Glomerular visceral epithelial cell (primary cell): ENCODE results near the gene ADAMTS12.

ENCODE experiments used
- DNase-seq: peaks from one replicate; pipeline ENCODE4 v3.0.0-alpha.2; 2016; ENCODE audit errors: extremely low spot score

Gene ADAMTS12

DNA sequence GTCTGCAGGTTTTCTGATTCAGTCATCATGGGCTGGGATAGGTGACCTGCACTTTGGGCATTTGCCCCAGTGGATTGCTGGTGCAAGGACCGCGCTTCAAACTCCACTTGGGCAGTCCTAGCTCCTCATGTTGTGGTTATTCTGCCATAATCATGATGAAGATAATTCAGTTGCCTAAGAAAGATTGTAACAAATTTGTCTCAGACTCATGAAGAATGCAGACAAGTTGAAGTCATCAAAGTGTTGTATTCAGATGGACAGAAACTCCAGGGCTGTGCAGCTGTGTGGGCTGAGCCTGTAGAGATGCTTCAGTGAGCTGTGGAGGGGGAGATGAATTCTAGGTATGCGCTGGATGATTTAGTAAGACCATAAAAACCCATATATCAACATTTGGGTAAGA lies 412.5 kb downstream of the ADAMTS12 start:
- DNase-seq = peak; percentile 55

DNA sequence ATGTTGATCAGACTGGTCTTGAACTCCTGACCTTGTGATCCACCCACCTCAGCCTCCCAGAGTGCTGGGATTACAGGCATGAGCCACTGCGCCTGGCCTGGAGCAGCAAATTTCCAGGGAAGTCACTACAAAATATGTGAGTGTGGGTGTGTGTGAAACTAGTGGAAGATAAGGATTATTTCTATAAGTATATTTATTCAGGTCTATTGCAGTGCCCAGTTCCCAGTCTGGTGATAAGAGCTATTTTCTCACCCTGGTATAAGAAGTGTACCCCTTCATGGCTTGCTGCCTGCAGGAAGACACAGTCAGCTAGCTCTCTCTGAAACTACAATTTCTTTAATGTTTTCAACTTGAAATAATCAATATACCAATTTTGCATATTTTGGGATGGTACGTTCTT lies 414.0 kb downstream of the ADAMTS12 start:
- no peak for DNase-seq

DNA sequence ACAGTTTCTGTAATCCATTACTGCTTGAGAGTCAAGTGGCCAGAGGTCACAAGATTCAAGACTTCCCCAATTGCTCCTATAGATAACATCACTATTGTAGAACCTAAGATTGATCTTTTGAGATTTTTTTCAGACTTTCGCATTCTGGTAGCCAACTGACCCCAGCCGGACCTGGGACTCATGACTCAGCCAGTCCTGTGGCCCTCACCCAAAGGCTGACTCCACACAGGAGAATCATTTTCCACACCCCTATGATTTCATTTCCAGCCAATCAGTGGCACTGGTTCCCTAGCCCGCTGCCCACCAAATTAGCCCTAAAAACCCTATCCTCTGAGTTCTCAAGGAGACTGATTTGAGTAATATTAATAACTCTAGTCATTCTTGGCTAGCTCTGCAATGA lies 414.8 kb downstream of the ADAMTS12 start:
- no peak for DNase-seq

DNA sequence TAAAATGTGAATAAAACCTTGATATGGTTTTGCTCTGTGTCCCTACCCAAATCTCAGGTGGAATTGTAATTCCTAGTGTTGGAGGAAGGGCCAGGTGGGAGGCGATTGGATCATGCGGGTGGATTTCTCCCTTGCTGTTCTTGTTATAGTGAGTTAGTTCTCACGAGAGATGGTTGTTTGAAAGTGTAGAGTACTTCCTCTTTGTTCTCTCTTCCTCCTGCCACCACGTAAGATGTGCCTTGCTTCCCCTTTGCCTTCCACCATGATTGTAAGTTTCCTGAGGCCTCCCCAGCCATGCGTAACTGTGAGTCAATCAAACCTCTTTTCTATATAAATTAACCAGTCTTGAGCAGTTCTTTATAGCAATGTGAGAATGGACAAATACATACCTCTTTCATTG lies 416.1 kb downstream of the ADAMTS12 start:
- no peak for DNase-seq

DNA sequence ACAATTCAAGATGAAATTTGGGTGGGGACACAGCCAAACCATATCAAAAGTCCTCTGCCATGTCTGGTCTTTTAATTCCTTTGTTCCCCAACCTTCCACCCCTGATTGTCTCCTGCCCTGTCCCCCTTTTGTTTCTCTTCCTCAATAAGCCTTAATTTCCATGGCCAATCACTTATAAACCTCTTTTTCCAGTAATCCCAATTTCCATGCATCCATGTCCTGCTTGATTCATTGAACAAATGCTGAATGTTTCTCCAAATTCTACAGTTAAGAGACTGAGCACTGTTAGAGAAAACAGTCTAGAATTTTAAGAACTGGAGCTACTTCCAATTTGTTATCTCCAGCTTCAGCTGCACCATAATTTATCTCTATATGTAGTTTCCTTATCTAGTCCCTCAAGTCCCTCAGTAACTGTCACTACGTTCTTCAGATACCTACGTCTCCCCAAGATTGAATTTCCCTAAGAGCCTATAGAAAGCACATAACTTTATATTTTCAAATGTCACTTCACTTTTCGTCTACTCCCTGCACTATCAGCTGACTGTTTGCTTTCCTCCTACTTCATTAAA lies 416.8 kb downstream of the ADAMTS12 start:
- no peak for DNase-seq

GRCh38 chr5:33474004-33474403 lies 417.8 kb downstream of the ADAMTS12 start:
- DNase-seq = no peak
